H9 (cell line): ENCODE data around the gene TNXB. TPM values are rescaled to one million over a fixed set of nuclear protein-coding genes. Genes with fewer than 3 reads are reported as not detected.

Experiments
- DNase-seq: peaks from one replicate; pipeline ENCODE4 v3.0.0-alpha.2; 2017
- H2AFZ ChIP-seq: one replicate; pipeline ENCODE4 v1.6.1; 2013; ENCODE audit warnings: mild to moderate bottlenecking, low read length, control low read depth, moderate library complexity
- H2AK5ac ChIP-seq: 2 replicates; pipeline ENCODE4 v1.6.1; 2013; ENCODE audit warnings: low read length, control low read depth, mixed read lengths; ENCODE audit not compliant: insufficient read length
- H2BK120ac ChIP-seq: one replicate; pipeline ENCODE4 v1.6.1; 2013; ENCODE audit warnings: low read depth, mild to moderate bottlenecking, low read length, control low read depth, inconsistent platforms; ENCODE audit not compliant: poor library complexity, severe bottlenecking
- H2BK12ac ChIP-seq: 2 replicates; pipeline ENCODE4 v1.6.1; 2013; ENCODE audit warnings: low read length, control low read depth, mixed read lengths, low read depth; ENCODE audit not compliant: insufficient read length
- H2BK15ac ChIP-seq: 2 replicates; pipeline ENCODE4 v1.6.1; 2013; ENCODE audit warnings: low read depth, low read length, control low read depth
- H2BK20ac ChIP-seq: one replicate; pipeline ENCODE4 v1.6.1; 2013; ENCODE audit warnings: low read depth, mild to moderate bottlenecking, low read length, control low read depth, inconsistent platforms; ENCODE audit not compliant: poor library complexity, severe bottlenecking
- H2BK5ac ChIP-seq: 2 replicates; pipeline ENCODE4 v1.6.1; 2013; ENCODE audit warnings: low read length, control low read depth, mixed read lengths; ENCODE audit not compliant: insufficient read length
- H3K14ac ChIP-seq: 2 replicates; pipeline ENCODE4 v1.6.1; 2013; ENCODE audit warnings: low read length, control low read depth; ENCODE audit not compliant: insufficient read depth
- H3K18ac ChIP-seq: 2 replicates; pipeline ENCODE4 v1.6.1; 2013; ENCODE audit warnings: low read depth, mild to moderate bottlenecking, mixed read lengths, low read length, control low read depth; ENCODE audit not compliant: insufficient read length
- H3K23ac ChIP-seq: 2 replicates; pipeline ENCODE4 v1.6.1; 2013; ENCODE audit warnings: low read length, control low read depth, mixed read lengths, low read depth; ENCODE audit not compliant: insufficient read length
- H3K23me2 ChIP-seq: 2 replicates; pipeline ENCODE4 v1.6.1; 2013; ENCODE audit warnings: low read depth, mild to moderate bottlenecking, mixed read lengths, low read length, control low read depth; ENCODE audit not compliant: insufficient read length, poor library complexity, severe bottlenecking
- H3K27ac ChIP-seq: 2 replicates; pipeline ENCODE4 v1.5.1; 2013; ENCODE audit warnings: low read length, control low read depth, mixed read lengths, low read depth; ENCODE audit not compliant: insufficient read length
- H3K27me3 ChIP-seq: 2 replicates; pipeline ENCODE4 v1.6.1; 2013; ENCODE audit warnings: low read length, control low read depth, inconsistent platforms; ENCODE audit not compliant: insufficient read depth
- H3K4ac ChIP-seq: 2 replicates; pipeline ENCODE4 v1.6.1; 2013; ENCODE audit warnings: low read depth, mild to moderate bottlenecking, control low read depth, inconsistent platforms, low read length, moderate library complexity
- H3K4me1 ChIP-seq: 2 replicates; pipeline ENCODE4 v1.6.1; 2013; ENCODE audit warnings: low read length, control low read depth, inconsistent platforms; ENCODE audit not compliant: insufficient read depth
- H3K4me2 ChIP-seq: 2 replicates; pipeline ENCODE4 v1.6.1; 2013; ENCODE audit warnings: low read length, control low read depth, mixed read lengths; ENCODE audit not compliant: insufficient read length, insufficient read depth
- H3K56ac ChIP-seq: 2 replicates; pipeline ENCODE4 v1.6.1; 2013; ENCODE audit warnings: low read depth, mild to moderate bottlenecking, mixed read lengths, low read length, control low read depth; ENCODE audit not compliant: insufficient read length
- H3K79me1 ChIP-seq: 2 replicates; pipeline ENCODE4 v1.6.1; 2013; ENCODE audit warnings: low read depth, mild to moderate bottlenecking, moderate library complexity, low read length, control low read depth, inconsistent platforms; ENCODE audit not compliant: insufficient read depth, poor library complexity, severe bottlenecking
- H3K79me2 ChIP-seq: 2 replicates; pipeline ENCODE4 v1.6.1; 2013; ENCODE audit warnings: low read length, control low read depth, inconsistent platforms; ENCODE audit not compliant: insufficient read depth
- H3K9ac ChIP-seq: 2 replicates; pipeline ENCODE4 v1.6.1; 2013; ENCODE audit warnings: low read length, control low read depth, mixed read lengths; ENCODE audit not compliant: insufficient read length; ENCODE audit errors: extremely low read depth
- H3K9me3 ChIP-seq: one replicate; pipeline ENCODE4 v1.6.1; 2013; ENCODE audit warnings: low read depth, low read length, inconsistent platforms; ENCODE audit not compliant: control insufficient read depth
- H3T11ph ChIP-seq: one replicate; pipeline ENCODE4 v1.6.1; 2013; ENCODE audit warnings: mild to moderate bottlenecking, low read length, control low read depth, inconsistent platforms
- H4K20me1 ChIP-seq: one replicate; pipeline ENCODE4 v1.6.1; 2013; ENCODE audit not compliant: control insufficient read depth, insufficient read length, insufficient read depth
- H4K5ac ChIP-seq: 2 replicates; pipeline ENCODE4 v1.6.1; 2013; ENCODE audit warnings: low read depth, mild to moderate bottlenecking, mixed read lengths, low read length, control low read depth; ENCODE audit not compliant: insufficient read length
- H4K8ac ChIP-seq: replicated peaks from 2 replicates; pipeline ENCODE4 v1.6.1; 2013; ENCODE audit warnings: low read length, control low read depth, mixed read lengths, low read depth; ENCODE audit not compliant: insufficient read length
- H4K91ac ChIP-seq: 2 replicates; pipeline ENCODE4 v1.6.1; 2013; ENCODE audit warnings: low read depth, mild to moderate bottlenecking, moderate library complexity, mixed read lengths, low read length, control low read depth; ENCODE audit not compliant: insufficient read length
- H3K27ac Mint-ChIP-seq, 3 experiments: 2 replicates in 2 of 3; 3 replicates in 1 of 3; pipeline ENCODE4 v1.8.0; 2020 to 2021; ENCODE audit warnings: mixed read lengths in 3 of 3, mild to moderate bottlenecking in 1 of 3, moderate library complexity in 1 of 3
- H3K27me3 Mint-ChIP-seq: 2 replicates; pipeline ENCODE4 v1.8.0; 2021; ENCODE audit warnings: low read depth, mild to moderate bottlenecking, moderate library complexity, mixed read lengths
- H3K36me3 Mint-ChIP-seq, 3 experiments: 2 replicates in 2 of 3; 3 replicates in 1 of 3; pipeline ENCODE4 v1.8.0; 2020 to 2021; ENCODE audit warnings: low read depth in 3 of 3, mixed read lengths in 3 of 3; ENCODE audit not compliant: insufficient read depth in 1 of 3
- H3K4me1 Mint-ChIP-seq, 2 experiments: 2 replicates each; pipeline ENCODE4 v1.8.0; 2020; ENCODE audit warnings: mixed read lengths in 2 of 2
- H3K4me3 Mint-ChIP-seq, 2 experiments: 2 replicates in 1 of 2; 3 replicates in 1 of 2; pipeline ENCODE4 v1.8.0; 2020 to 2021; ENCODE audit warnings: mild to moderate bottlenecking in 2 of 2, mixed read lengths in 2 of 2, moderate library complexity in 1 of 2
- H3K9me3 Mint-ChIP-seq, 2 experiments: 2 replicates in 1 of 2; 3 replicates in 1 of 2; pipeline ENCODE4 v1.8.0; 2020; ENCODE audit warnings: mild to moderate bottlenecking in 2 of 2, mixed read lengths in 2 of 2, moderate library complexity in 1 of 2
- CTCF ChIP-seq: fragments of 200-600 bp; sonication (generic); conservative IDR thresholded peaks from 3 replicates; pipeline ENCODE4 v1.8.0; 2021; ENCODE audit warnings: antibody characterized with exemption, mild to moderate bottlenecking
- total RNA-seq: library from RNA; stranded (reverse); gene quantifications from 2 replicates; pipeline ENCODE4 v1.2.1, GENCODE V29; 2021

Gene TNXB
- total RNA-seq, 1 experiment from 2014 or later: 5.0 TPM

GRCh38 chr6:32137454-32137853, 28.3 kb upstream of the TNXB start:
- Histone ChIP-seq H2AK5ac (no peak overlapping the region), H2BK20ac (no peak overlapping the region), H3K79me1 (no peaks in the 10 kb centered on the region), H3K4me1 (no peaks in the 10 kb centered on the region), H3K23me2 (no peaks in the 10 kb centered on the region), H2BK12ac (no peak overlapping the region), H3T11ph (no peak overlapping the region), H3K23ac (no peak overlapping the region), H3K4ac (no peak overlapping the region), H2BK15ac (no peak overlapping the region), H2BK5ac (no peak overlapping the region), H3K14ac (no peak overlapping the region), H3K56ac (no peak overlapping the region), H4K91ac (no peak overlapping the region), H3K9me3 (no peaks in the 10 kb centered on the region), H2AFZ (no peak overlapping the region), H3K18ac (no peak overlapping the region), H3K27ac (no peak overlapping the region), H3K9ac (no peak overlapping the region), H3K79me2 (no peaks in the 10 kb centered on the region), H2BK120ac (no peak overlapping the region), H3K27me3 (no peaks in the 10 kb centered on the region), H4K20me1 (no peaks in the 10 kb centered on the region), H4K5ac (no peak overlapping the region), H4K8ac (no peak overlapping the region), H3K4me2 (no peak overlapping the region)
- Mint-ChIP-seq H3K27ac (no peak overlapping the region), H3K27me3 (peaks cover 8% of the 10 kb centered on the region), H3K4me3 (no peak overlapping the region), H3K4me1 (no peaks in the 10 kb centered on the region), H3K36me3 (no peaks in the 10 kb centered on the region), H3K9me3 (no peaks in the 10 kb centered on the region)
- DNase-seq: no peak
- no peak for TF ChIP-seq CTCF
